ENCODE results near the gene GRAMD4.

Gene GRAMD4

GRCh38 chr22:46696614-46697013 is 76.4 kb downstream of the GRAMD4 start:
- no peak for DNase-seq

- DNase-seq = no peak
Observed at GRCh38 chr22:46697811-46698515, 77.8 kb downstream of the GRAMD4 start.

GRCh38 chr22:46699091-46699490 is 78.9 kb downstream of the GRAMD4 start:
- no peak for DNase-seq

GRCh38 chr22:46701262-46701661 is 81.1 kb downstream of the GRAMD4 start:
- DNase-seq = no peak

- no peak for DNase-seq
Observed at GRCh38 chr22:46703171-46703995, 83.2 kb downstream of the GRAMD4 start.

GRCh38 chr22:46703996-46704370 is 83.8 kb downstream of the GRAMD4 start:
- no peak for DNase-seq

GRCh38 chr22:46706060-46706459 is 85.9 kb downstream of the GRAMD4 start:
- DNase-seq = no peak

GRCh38 chr22:46707305-46707704 is 87.1 kb downstream of the GRAMD4 start:
- DNase-seq = no peak

GRCh38 chr22:46707827-46708570 is 87.8 kb downstream of the GRAMD4 start:
- no peak for DNase-seq

GRCh38 chr22:46708766-46709330 is 88.7 kb downstream of the GRAMD4 start:
- DNase-seq = no peak

GRCh38 chr22:46710806-46711205 is 90.6 kb downstream of the GRAMD4 start:
- no peak for DNase-seq

- DNase-seq = no peak
Observed at GRCh38 chr22:46712288-46712687, 92.1 kb downstream of the GRAMD4 start.

GRCh38 chr22:46714550-46714949 is 94.4 kb downstream of the GRAMD4 start:
- no peak for DNase-seq

GRCh38 chr22:46719921-46720320 is 99.7 kb downstream of the GRAMD4 start:
- DNase-seq = no peak

- DNase-seq = no peak
Observed at GRCh38 chr22:46721501-46722085, 101.4 kb downstream of the GRAMD4 start.

GRCh38 chr22:46723882-46724281 is 103.7 kb downstream of the GRAMD4 start:
- DNase-seq = no peak

GRCh38 chr22:46725096-46725495 is 104.9 kb downstream of the GRAMD4 start:
- DNase-seq = no peak

GRCh38 chr22:46726066-46726985 is 106.1 kb downstream of the GRAMD4 start:
- no peak for DNase-seq

GRCh38 chr22:46726986-46727317 is 106.8 kb downstream of the GRAMD4 start:
- no peak for DNase-seq

- DNase-seq = no peak
Observed at GRCh38 chr22:46727813-46728364, 107.7 kb downstream of the GRAMD4 start.

GRCh38 chr22:46728470-46728869 is 108.3 kb downstream of the GRAMD4 start:
- DNase-seq = no peak
